Measurements from ENCODE around the gene APBB1. TPM values are rescaled to one million over a fixed set of nuclear protein-coding genes. Genes with fewer than 3 reads are reported as not detected.
A peak's percentile ranks its signal among the peaks of the same experiment; 100 is the strongest.

APBB1 gene
- total and polyA plus RNA-seq, 8 donors: 18.8 to 60.1 (median 22.0) TPM

DNA sequence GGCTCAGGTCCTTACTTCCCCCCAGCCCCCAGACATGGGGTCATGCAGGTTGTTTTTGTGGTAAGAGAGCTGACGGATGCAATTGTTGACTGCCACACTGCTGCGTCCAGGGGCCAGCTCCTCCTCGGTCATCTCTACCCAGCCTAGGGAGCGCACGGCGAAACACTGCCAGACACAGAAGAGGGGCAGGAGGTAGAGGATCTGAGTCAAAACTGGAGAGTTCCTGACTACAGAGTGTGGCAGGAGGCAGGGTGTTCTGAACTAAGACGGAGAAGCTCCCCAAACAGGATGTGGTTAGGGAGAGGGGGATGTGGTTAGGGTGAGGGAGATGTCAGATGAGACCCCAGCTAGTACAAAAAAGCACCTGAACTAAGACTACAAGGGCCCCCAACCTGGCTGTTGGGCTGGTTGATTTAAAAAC lies 16.3 kb downstream of the APBB1 start:
- Histone ChIP-seq H3K36me3 (peaks cover 13 to 64% (median 36%) of the 10 kb centered on the region in 4 donors), H3K4me1 (peaks cover 0 to 31% (median 16%) of the 10 kb centered on the region in 4 donors), H3K27me3 (no peaks in the 10 kb centered on the region), H3K27ac (peak overlapping the region in 3 of 5 donors; percentile 25 to 56 (median 40)), H3K9me3 (no peaks in the 10 kb centered on the region), H3K4me3 (no peak overlapping the region)
- WGBS, 5 donors: 74 to 79% (median 78%) methylated on average over 7 of the region's 7 CpGs
- intact Hi-C loops (cut with DNase I; ENCODE audit: low total_unique reads): no loop called here
- no peak for TF ChIP-seq POLR2A (IDR thresholded peaks at IDR 0.05)
- TF ChIP-seq POLR2AphosphoS5 (IDR thresholded peaks at IDR 0.05): peak in 2 of 3 donors; percentile 22
- peak in 1 of 2 donors; percentile 77 for DNase-seq

DNA sequence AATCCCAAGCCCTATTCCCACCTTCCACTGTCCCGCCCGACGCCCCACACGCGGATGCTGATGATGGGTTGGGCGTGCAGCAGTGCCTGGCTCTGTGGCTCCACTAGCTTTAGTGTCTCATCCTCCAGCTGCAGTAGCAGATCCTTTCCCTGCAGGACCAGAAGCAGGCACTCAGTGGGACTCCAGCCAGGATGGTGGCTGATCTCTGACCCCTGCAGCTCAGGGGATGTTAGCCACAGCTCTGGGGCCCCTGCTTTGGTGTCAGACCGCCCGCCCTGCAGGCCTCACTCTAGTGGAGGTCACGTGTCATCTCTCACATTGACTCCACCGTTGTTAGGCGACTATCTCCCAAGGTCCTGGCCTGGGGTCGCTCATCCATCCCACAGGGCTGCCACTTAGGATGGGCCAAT lies 16.8 kb downstream of the APBB1 start:
- intact Hi-C loops (cut with DNase I; ENCODE audit: low total_unique reads): no loop called here
- peak overlapping the region in 3 of 5 donors; percentile 25 to 56 (median 40) for H3K27ac ChIP-seq
- DNase-seq: no peak
- no peaks in the 10 kb centered on the region for H3K9me3 ChIP-seq
- peaks cover 0 to 31% (median 17%) of the 10 kb centered on the region in 4 donors for H3K4me1 ChIP-seq
- 80 to 92% (median 84%) methylated on average over 11 to 12 of the region's 12 CpGs for WGBS, 5 donors
- peaks cover 13 to 69% (median 36%) of the 10 kb centered on the region in 4 donors for H3K36me3 ChIP-seq
- TF ChIP-seq, protein P1, sequence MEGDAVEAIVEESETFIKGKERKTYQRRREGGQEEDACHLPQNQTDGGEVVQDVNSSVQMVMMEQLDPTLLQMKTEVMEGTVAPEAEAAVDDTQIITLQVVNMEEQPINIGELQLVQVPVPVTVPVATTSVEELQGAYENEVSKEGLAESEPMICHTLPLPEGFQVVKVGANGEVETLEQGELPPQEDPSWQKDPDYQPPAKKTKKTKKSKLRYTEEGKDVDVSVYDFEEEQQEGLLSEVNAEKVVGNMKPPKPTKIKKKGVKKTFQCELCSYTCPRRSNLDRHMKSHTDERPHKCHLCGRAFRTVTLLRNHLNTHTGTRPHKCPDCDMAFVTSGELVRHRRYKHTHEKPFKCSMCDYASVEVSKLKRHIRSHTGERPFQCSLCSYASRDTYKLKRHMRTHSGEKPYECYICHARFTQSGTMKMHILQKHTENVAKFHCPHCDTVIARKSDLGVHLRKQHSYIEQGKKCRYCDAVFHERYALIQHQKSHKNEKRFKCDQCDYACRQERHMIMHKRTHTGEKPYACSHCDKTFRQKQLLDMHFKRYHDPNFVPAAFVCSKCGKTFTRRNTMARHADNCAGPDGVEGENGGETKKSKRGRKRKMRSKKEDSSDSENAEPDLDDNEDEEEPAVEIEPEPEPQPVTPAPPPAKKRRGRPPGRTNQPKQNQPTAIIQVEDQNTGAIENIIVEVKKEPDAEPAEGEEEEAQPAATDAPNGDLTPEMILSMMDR (IDR thresholded peaks at IDR 0.05): no peak
- TF ChIP-seq POLR2AphosphoS5 (IDR thresholded peaks at IDR 0.05) (no peak), POLR2A (IDR thresholded peaks at IDR 0.05) (no peak), EP300 (IDR thresholded peaks at IDR 0.05) (no peak)
- no peak overlapping the region for H3K4me3 ChIP-seq
- H3K27me3 ChIP-seq: no peaks in the 10 kb centered on the region

DNA sequence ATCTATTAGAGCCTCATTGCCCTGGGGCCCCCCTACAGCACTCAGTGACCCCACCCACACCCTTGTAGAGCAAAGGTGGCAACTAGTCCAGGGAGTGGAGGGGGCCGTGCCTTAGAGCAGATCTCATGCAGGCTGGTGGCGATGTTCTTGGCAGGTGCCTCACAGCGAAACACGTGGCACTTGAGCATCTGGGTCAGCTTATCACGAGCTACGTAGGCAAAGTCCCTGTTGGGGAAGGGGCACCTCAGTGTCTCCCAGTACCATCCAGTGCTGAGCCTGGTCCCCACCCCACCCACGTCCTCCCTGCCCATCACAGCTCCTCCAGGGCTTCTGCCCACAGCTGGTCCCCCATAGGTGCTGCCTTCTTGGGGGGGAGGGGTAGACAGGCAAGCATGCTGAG lies 17.4 kb downstream of the APBB1 start:
- H3K36me3 ChIP-seq: peaks cover 13 to 71% (median 36%) of the 10 kb centered on the region in 4 donors
- H3K27ac ChIP-seq: peak overlapping the region in 1 of 5 donors; percentile 7
- intact Hi-C loops (cut with DNase I; ENCODE audit: low total_unique reads): no loop called here
- no peak for TF ChIP-seq EP300 (IDR thresholded peaks at IDR 0.05)
- no peak for TF ChIP-seq POLR2AphosphoS5 (IDR thresholded peaks at IDR 0.05)
- no peak for TF ChIP-seq POLR2A (IDR thresholded peaks at IDR 0.05)
- TF ChIP-seq, protein P1 (IDR thresholded peaks at IDR 0.05): no peak
- WGBS, 5 donors: 87 to 93% (median 91%) methylated on average over 7 of the region's 7 CpGs
- H3K4me1 ChIP-seq: peaks cover 0 to 31% (median 15%) of the 10 kb centered on the region in 4 donors
- no peaks in the 10 kb centered on the region for H3K9me3 ChIP-seq
- no peak for DNase-seq
- no peak overlapping the region for H3K4me3 ChIP-seq
- H3K27me3 ChIP-seq: no peaks in the 10 kb centered on the region

DNA sequence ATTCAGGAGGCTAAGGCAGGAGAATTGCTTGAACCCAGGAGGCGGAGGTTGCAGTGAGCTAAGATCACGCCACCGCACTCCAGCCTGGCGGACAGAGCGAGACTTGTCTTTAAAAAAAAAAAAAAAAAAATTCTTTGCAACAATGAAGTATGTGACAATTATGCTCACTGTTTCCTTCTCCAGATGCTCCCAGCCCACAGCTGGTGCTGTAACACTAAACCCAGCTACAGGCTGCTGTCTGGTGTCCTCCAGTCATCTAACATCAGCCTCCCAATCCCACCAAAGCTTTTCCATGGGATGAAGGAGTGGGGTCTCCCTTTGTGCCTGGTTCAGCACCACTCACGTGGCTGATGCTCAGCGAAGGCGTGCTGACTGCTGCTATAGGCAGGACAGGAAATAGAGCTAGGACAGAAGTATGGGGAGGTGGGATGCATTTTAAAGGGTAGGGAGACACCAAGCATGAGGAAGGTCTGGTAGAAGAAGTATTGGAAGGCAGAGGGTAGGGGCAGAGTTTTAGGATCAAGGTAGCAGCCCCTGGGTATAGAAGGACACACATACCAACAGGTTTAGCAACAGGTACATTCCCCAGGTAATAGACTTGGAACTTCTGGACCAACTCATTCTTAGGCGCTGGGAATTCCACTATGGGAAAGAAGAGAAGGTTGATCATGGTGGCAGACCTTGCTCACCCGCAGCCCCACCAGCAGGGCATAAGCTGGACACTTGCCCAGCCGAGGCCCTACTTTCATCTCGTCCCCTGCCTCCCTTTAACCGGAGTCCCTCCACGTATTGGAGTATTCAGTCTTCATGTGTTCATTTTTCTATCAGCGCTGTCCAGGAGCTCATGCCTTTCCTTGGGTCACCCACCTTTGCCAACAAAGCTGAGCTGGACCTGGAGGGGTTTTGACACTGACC lies 18.2 kb downstream of the APBB1 start:
- no peak for DNase-seq
- peaks cover 0 to 31% (median 14%) of the 10 kb centered on the region in 4 donors for H3K4me1 ChIP-seq
- intact Hi-C loops (cut with DNase I; ENCODE audit: low total_unique reads): no loop called here
- H3K9me3 ChIP-seq: no peaks in the 10 kb centered on the region
- peaks cover 13 to 77% (median 39%) of the 10 kb centered on the region in 4 donors for H3K36me3 ChIP-seq
- TF ChIP-seq EP300 (IDR thresholded peaks at IDR 0.05) (no peak), POLR2AphosphoS5 (IDR thresholded peaks at IDR 0.05) (no peak), POLR2A (IDR thresholded peaks at IDR 0.05) (no peak)
- TF ChIP-seq, protein P1 (IDR thresholded peaks at IDR 0.05): no peak
- 94 to 98% (median 97%) methylated on average over 15 of the region's 15 CpGs for WGBS, 5 donors
- H3K27me3 ChIP-seq: no peaks in the 10 kb centered on the region
- no peak overlapping the region for H3K4me3 ChIP-seq
- H3K27ac ChIP-seq: no peak overlapping the region

Measured in stomach (tissue), 9 donors.